HEK293 (cell line): ENCODE measurements around the gene PRKCA.

Experiments
- CTCF ChIA-PET: fragments of 350-600 bp; formaldehyde crosslinking; extraction: SDS; loops from one replicate; lab custom pipeline; 2021; ENCODE audit warnings: antibody characterized with exemption; lab: Yijun Ruan, JAX
- POLR2A ChIA-PET: fragments of 300-600 bp; formaldehyde crosslinking; extraction: SDS; loops from one replicate; lab custom pipeline; 2020; ENCODE audit warnings: antibody characterized with exemption, inconsistent platforms; lab: Yijun Ruan, JAX
- H3K27ac ChIP-seq: fragments of 200-500 bp; sonication (Bioruptor generic); 2 replicates; pipeline ENCODE4 v1.5.1; 2014; ENCODE audit warnings: low read depth, low read length, control low read depth, inconsistent platforms; ENCODE audit errors: extremely low read depth
- H3K36me3 ChIP-seq, 2 experiments: fragments of 200-500 bp in 1 of 2; sonication (Bioruptor generic) in 1 of 2; 1 replicate in 1 of 2; 2 replicates in 1 of 2; pipeline ENCODE4 v1.5.1; 2014 to 2017; ENCODE audit warnings: inconsistent platforms in 2 of 2, low read length in 2 of 2; ENCODE audit not compliant: control insufficient read depth in 2 of 2, insufficient read depth in 1 of 2
- H3K4me1 ChIP-seq: fragments of 200-500 bp; sonication (Bioruptor generic); 2 replicates; pipeline ENCODE4 v1.5.1; 2014; ENCODE audit warnings: mild to moderate bottlenecking, low read length, inconsistent platforms; ENCODE audit not compliant: control insufficient read depth, insufficient read depth
- H3K4me3 ChIP-seq: 2 replicates; pipeline ENCODE4 v1.5.1; 2011; ENCODE audit warnings: low read depth, mild to moderate bottlenecking, control low read depth, low read length, moderate library complexity
- H3K9me3 ChIP-seq: fragments of 200-500 bp; sonication (Bioruptor generic); 2 replicates; pipeline ENCODE4 v1.5.1; 2014; ENCODE audit warnings: low read depth, low read length, inconsistent platforms; ENCODE audit not compliant: control insufficient read depth, insufficient read depth
- KLF10 ChIP-seq: fragments of 450-650 bp; IDR thresholded peaks from 2 replicates; pipeline ENCODE4 v1.5.1; 2018; ENCODE audit warnings: missing biosample characterization, mild to moderate bottlenecking, missing genetic modification characterization
- ZBTB44 ChIP-seq: fragments of 450-650 bp; IDR thresholded peaks from 2 replicates; pipeline ENCODE4 v1.5.1; 2018; ENCODE audit warnings: missing biosample characterization, mild to moderate bottlenecking, missing genetic modification characterization
- ZNF112 ChIP-seq: fragments of 450-650 bp; formaldehyde crosslinking; IDR thresholded peaks from 2 replicates; pipeline ENCODE4 v1.5.0; 2017; ENCODE audit warnings: missing biosample characterization, missing genetic modification characterization
- ZNF132 ChIP-seq: fragments of 450-650 bp; formaldehyde crosslinking; IDR thresholded peaks from 2 replicates; pipeline ENCODE4 v1.5.1; 2017; ENCODE audit warnings: missing biosample characterization, missing genetic modification characterization, borderline replicate concordance
- ZNF140 ChIP-seq: fragments of 450-650 bp; formaldehyde crosslinking; IDR thresholded peaks from 2 replicates; pipeline ENCODE4 v1.5.1; 2016; ENCODE audit warnings: missing biosample characterization, missing genetic modification characterization
- ZNF146 ChIP-seq: fragments of 450-650 bp; formaldehyde crosslinking; IDR thresholded peaks from 2 replicates; pipeline ENCODE4 v1.5.1; 2016; ENCODE audit warnings: missing biosample characterization, missing genetic modification characterization
- ZNF214 ChIP-seq: fragments of 450-650 bp; formaldehyde crosslinking; IDR thresholded peaks from 2 replicates; pipeline ENCODE4 v1.5.1; 2017; ENCODE audit warnings: missing biosample characterization, mild to moderate bottlenecking, missing genetic modification characterization, borderline replicate concordance
- ZNF221 ChIP-seq: fragments of 450-650 bp; formaldehyde crosslinking; IDR thresholded peaks from 2 replicates; pipeline ENCODE4 v1.5.1; 2017; ENCODE audit warnings: missing biosample characterization, missing genetic modification characterization, borderline replicate concordance
- ZNF366 ChIP-seq: fragments of 450-650 bp; formaldehyde crosslinking; conservative IDR thresholded peaks from 2 replicates; pipeline ENCODE4 v1.5.1; 2016; ENCODE audit warnings: missing biosample characterization, missing genetic modification characterization
- ZNF391 ChIP-seq: fragments of 450-650 bp; formaldehyde crosslinking; IDR thresholded peaks from 2 replicates; pipeline ENCODE4 v1.5.1; 2016; ENCODE audit warnings: low read depth, missing biosample characterization, missing genetic modification characterization, borderline replicate concordance
- ZNF433 ChIP-seq: fragments of 450-650 bp; formaldehyde crosslinking; IDR thresholded peaks from 2 replicates; pipeline ENCODE4 v1.5.1; 2016; ENCODE audit warnings: missing biosample characterization, missing genetic modification characterization, low read depth
- ZNF529 ChIP-seq: fragments of 450-650 bp; formaldehyde crosslinking; IDR thresholded peaks from 2 replicates; pipeline ENCODE4 v1.5.1; 2017; ENCODE audit warnings: missing genetic modification characterization, missing biosample characterization; ENCODE audit not compliant: insufficient replicate concordance
- ZNF555 ChIP-seq: fragments of 450-650 bp; formaldehyde crosslinking; conservative IDR thresholded peaks from 2 replicates; pipeline ENCODE4 v1.5.1; 2017; ENCODE audit warnings: missing biosample characterization, mild to moderate bottlenecking, missing genetic modification characterization, inconsistent platforms
- ZNF596 ChIP-seq: fragments of 450-650 bp; IDR thresholded peaks from 2 replicates; pipeline ENCODE4 v1.5.0; 2018; ENCODE audit warnings: missing biosample characterization, mild to moderate bottlenecking, missing genetic modification characterization, moderate library complexity
- ZNF621 ChIP-seq: fragments of 450-650 bp; formaldehyde crosslinking; IDR thresholded peaks from 2 replicates; pipeline ENCODE4 v1.5.1; 2017; ENCODE audit warnings: missing biosample characterization, missing genetic modification characterization
- ZNF623 ChIP-seq: fragments of 450-650 bp; formaldehyde crosslinking; IDR thresholded peaks from 2 replicates; pipeline ENCODE4 v1.5.1; 2016; ENCODE audit warnings: missing biosample characterization, missing genetic modification characterization
- ZNF701 ChIP-seq: fragments of 450-650 bp; formaldehyde crosslinking; IDR thresholded peaks from 2 replicates; pipeline ENCODE4 v1.5.1; 2016; ENCODE audit warnings: missing biosample characterization, missing genetic modification characterization
- ZNF776 ChIP-seq: fragments of 450-650 bp; formaldehyde crosslinking; IDR thresholded peaks from 2 replicates; pipeline ENCODE4 v1.5.0; 2017; ENCODE audit warnings: missing biosample characterization, missing genetic modification characterization, borderline replicate concordance
- ZNF777 ChIP-seq: fragments of 450-650 bp; formaldehyde crosslinking; IDR thresholded peaks from 2 replicates; pipeline ENCODE4 v1.5.1; 2017; ENCODE audit warnings: missing biosample characterization, missing genetic modification characterization, borderline replicate concordance
- ZNF792 ChIP-seq: fragments of 450-650 bp; formaldehyde crosslinking; IDR thresholded peaks from 2 replicates; pipeline ENCODE4 v1.5.1; 2016; ENCODE audit warnings: missing biosample characterization, missing genetic modification characterization
- ZSCAN5A ChIP-seq: fragments of 450-650 bp; formaldehyde crosslinking; IDR thresholded peaks from 2 replicates; pipeline ENCODE4 v1.5.1; 2016; ENCODE audit warnings: missing biosample characterization, missing genetic modification characterization
- TF ChIP-seq, protein P1 (sequence below): fragments of 450-650 bp; formaldehyde crosslinking; IDR thresholded peaks from 2 replicates; pipeline ENCODE4 v1.5.1; 2016; ENCODE audit warnings: missing biosample characterization, missing genetic modification characterization
- TF ChIP-seq, protein P2 (sequence below): fragments of 450-650 bp; formaldehyde crosslinking; IDR thresholded peaks from 2 replicates; pipeline ENCODE4 v1.5.1; 2016; ENCODE audit warnings: missing biosample characterization, missing genetic modification characterization

The PRKCA gene

GRCh38 chr17:66634193-66634592, 331.8 kb downstream of the PRKCA start (continued):
- no peak for TF ChIP-seq ZNF776
- no peak for TF ChIP-seq ZNF132 (tag by site-specific recombination)
- no peak for TF ChIP-seq ZBTB44

DNA sequence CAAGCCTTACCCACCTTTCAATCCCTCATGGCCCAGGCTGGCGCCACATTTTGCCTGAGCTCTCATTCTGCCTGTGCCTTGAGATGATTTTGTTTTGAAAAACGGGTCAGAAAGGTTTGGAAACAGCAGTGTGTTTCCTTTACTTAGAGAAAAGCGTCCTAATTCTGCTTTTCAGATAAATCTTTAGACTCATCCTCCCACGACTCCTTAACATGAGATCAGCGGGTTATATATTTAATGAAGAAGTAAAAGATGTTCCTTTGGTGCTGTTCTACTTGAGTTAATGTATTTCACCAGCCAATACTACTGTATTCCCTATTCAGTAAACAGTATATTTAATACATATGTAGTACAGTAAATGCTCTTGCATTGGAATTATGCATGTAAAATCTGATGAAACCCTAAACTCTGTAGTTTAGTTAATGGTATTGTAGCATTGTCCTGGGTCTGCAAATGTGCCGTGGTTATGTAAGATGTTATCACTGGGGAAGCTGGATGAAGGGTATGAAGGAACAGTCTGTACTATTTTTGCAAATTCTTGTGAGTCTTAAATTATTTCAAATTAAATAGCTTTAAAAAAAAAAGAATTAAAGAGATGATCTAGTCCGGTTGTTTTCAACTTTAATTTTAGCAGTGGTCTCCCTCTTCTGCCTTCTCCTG, 333.1 kb downstream of the PRKCA start:
- no peak overlapping the region for H3K27ac ChIP-seq
- TF ChIP-seq KLF10 (tag by site-specific recombination) (no peak), ZNF529 (peak; percentile 92), ZNF146 (tag by site-specific recombination) (no peak)

DNA sequence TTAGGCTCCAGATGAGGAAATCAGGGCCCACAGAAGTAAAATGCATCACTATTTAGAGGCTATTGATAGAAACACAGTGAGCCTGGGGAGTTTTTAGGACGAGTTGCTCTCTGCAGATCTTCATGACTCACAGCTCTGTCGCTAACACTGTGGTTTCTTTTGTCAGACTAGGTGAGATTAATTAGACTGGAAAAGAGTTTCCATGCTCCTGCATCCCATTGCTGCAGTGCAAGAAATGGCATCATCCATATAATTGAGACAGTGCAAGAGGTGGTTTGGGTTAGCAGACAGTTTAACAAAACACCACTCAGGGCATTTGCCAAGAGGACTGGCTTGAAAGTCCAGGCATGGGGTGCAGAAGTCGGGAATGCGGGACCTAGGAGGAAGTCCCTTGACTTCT, 333.7 kb downstream of the PRKCA start:
- ChIA-PET POLR2A (no interaction called here), CTCF (interaction anchor here (0.9 kb wide), 1 partner anchor 16 kb away, joined by 4 read pairs; no protein-coding TSS in a partner anchor)
- H3K9me3 ChIP-seq: no peaks in the 10 kb centered on the region
- no peaks in the 10 kb centered on the region for H3K36me3 ChIP-seq
- no peak overlapping the region for H3K4me3 ChIP-seq
- TF ChIP-seq ZNF214 (tag by site-specific recombination) (no peak), ZNF366 (tag by site-specific recombination) (no peak), ZNF555 (no peak), ZNF623 (tag by site-specific recombination) (no peak), ZSCAN5A (tag by site-specific recombination) (no peak), ZNF433 (tag by site-specific recombination) (no peak), ZNF701 (tag by site-specific recombination) (no peak)
- TF ChIP-seq, protein P1, sequence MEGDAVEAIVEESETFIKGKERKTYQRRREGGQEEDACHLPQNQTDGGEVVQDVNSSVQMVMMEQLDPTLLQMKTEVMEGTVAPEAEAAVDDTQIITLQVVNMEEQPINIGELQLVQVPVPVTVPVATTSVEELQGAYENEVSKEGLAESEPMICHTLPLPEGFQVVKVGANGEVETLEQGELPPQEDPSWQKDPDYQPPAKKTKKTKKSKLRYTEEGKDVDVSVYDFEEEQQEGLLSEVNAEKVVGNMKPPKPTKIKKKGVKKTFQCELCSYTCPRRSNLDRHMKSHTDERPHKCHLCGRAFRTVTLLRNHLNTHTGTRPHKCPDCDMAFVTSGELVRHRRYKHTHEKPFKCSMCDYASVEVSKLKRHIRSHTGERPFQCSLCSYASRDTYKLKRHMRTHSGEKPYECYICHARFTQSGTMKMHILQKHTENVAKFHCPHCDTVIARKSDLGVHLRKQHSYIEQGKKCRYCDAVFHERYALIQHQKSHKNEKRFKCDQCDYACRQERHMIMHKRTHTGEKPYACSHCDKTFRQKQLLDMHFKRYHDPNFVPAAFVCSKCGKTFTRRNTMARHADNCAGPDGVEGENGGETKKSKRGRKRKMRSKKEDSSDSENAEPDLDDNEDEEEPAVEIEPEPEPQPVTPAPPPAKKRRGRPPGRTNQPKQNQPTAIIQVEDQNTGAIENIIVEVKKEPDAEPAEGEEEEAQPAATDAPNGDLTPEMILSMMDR: no peak
- no peak overlapping the region for H3K27ac ChIP-seq
- H3K4me1 ChIP-seq: no peaks in the 10 kb centered on the region

More for the DNA sequence above, 333.1 kb downstream of the PRKCA start:
- Histone ChIP-seq H3K36me3 (no peaks in the 10 kb centered on the region), H3K4me3 (no peak overlapping the region), H3K4me1 (no peaks in the 10 kb centered on the region), H3K9me3 (no peaks in the 10 kb centered on the region)
- ChIA-PET POLR2A (no interaction called here), CTCF (interaction anchor here (0.9 kb wide), 1 partner anchor 15 kb away, joined by 4 read pairs; no protein-coding TSS in a partner anchor)

GRCh38 chr17:66637491-66637890, 335.1 kb downstream of the PRKCA start:
- Histone ChIP-seq H3K4me1 (no peaks in the 10 kb centered on the region), H3K9me3 (no peaks in the 10 kb centered on the region), H3K4me3 (no peak overlapping the region), H3K27ac (no peak overlapping the region), H3K36me3 (no peaks in the 10 kb centered on the region; a peak in 1 of 3 replicates)
- CTCF ChIA-PET: no interaction called here
- POLR2A ChIA-PET: no interaction called here
- TF ChIP-seq ZNF140 (no peak), ZNF596 (no peak), ZNF112 (no peak), ZNF221 (tag by site-specific recombination) (no peak), ZNF792 (tag by site-specific recombination) (no peak), ZNF777 (tag by site-specific recombination) (no peak), ZNF391 (tag by site-specific recombination) (no peak), ZNF621 (tag by site-specific recombination) (no peak)
- TF ChIP-seq, protein P2, sequence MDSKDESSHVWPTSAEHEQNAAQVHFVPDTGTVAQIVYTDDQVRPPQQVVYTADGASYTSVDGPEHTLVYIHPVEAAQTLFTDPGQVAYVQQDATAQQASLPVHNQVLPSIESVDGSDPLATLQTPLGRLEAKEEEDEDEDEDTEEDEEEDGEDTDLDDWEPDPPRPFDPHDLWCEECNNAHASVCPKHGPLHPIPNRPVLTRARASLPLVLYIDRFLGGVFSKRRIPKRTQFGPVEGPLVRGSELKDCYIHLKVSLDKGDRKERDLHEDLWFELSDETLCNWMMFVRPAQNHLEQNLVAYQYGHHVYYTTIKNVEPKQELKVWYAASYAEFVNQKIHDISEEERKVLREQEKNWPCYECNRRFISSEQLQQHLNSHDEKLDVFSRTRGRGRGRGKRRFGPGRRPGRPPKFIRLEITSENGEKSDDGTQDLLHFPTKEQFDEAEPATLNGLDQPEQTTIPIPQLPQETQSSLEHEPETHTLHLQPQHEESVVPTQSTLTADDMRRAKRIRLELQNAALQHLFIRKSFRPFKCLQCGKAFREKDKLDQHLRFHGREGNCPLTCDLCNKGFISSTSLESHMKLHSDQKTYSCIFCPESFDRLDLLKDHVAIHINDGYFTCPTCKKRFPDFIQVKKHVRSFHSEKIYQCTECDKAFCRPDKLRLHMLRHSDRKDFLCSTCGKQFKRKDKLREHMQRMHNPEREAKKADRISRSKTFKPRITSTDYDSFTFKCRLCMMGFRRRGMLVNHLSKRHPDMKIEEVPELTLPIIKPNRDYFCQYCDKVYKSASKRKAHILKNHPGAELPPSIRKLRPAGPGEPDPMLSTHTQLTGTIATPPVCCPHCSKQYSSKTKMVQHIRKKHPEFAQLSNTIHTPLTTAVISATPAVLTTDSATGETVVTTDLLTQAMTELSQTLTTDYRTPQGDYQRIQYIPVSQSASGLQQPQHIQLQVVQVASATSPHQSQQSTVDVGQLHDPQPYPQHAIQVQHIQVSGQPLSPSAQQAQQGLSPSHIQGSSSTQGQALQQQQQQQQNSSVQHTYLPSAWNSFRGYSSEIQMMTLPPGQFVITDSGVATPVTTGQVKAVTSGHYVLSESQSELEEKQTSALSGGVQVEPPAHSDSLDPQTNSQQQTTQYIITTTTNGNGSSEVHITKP (tag by site-specific recombination): no peak
